Stimulated activated naive CD4-positive, alpha-beta T cell (primary cell): Measurements from ENCODE around the gene KLHL30.
"Not testable (repeated sequence)": the region's sequence is repeated elsewhere in the genome, so short reads cannot be mapped to it uniquely, and the experiment has no call there.

ENCODE experiments used
- DNase-seq, 6 experiments: peaks; one replicate each; lab custom pipeline; 2025; lab: John Stamatoyannopoulos, UW

KLHL30 gene

GRCh38 chr2:238102865-238103264 lies 35.6 kb upstream of the KLHL30 start:
- no peak for DNase-seq

- no peak for DNase-seq
Observed at GRCh38 chr2:238103465-238104225, 34.8 kb upstream of the KLHL30 start.

- no peak for DNase-seq
Observed at GRCh38 chr2:238104226-238104690, 34.2 kb upstream of the KLHL30 start.

GRCh38 chr2:238104691-238105371 lies 33.6 kb upstream of the KLHL30 start:
- no peak for DNase-seq

GRCh38 chr2:238105506-238106338 lies 32.7 kb upstream of the KLHL30 start:
- DNase-seq, result no peak

GRCh38 chr2:238106339-238106697 lies 32.1 kb upstream of the KLHL30 start:
- no peak for DNase-seq

- DNase-seq, result no peak
Observed at GRCh38 chr2:238106698-238107524, 31.6 kb upstream of the KLHL30 start.

GRCh38 chr2:238107525-238108422 lies 30.7 kb upstream of the KLHL30 start:
- no peak for DNase-seq

GRCh38 chr2:238108423-238109183 lies 29.9 kb upstream of the KLHL30 start:
- peak in 2 of 6 experiments; percentile 3 to 16 for DNase-seq

- DNase-seq, result no peak
Observed at GRCh38 chr2:238113611-238114010, 24.9 kb upstream of the KLHL30 start.

- DNase-seq, result no peak
Observed at GRCh38 chr2:238114331-238114841, 24.1 kb upstream of the KLHL30 start.

GRCh38 chr2:238114851-238115660 lies 23.4 kb upstream of the KLHL30 start:
- DNase-seq, result no peak

GRCh38 chr2:238115709-238116108 lies 22.8 kb upstream of the KLHL30 start:
- not testable (repeated sequence) for DNase-seq

- DNase-seq, result no peak
Observed at GRCh38 chr2:238116298-238117198, 21.9 kb upstream of the KLHL30 start.

- no peak for DNase-seq
Observed at GRCh38 chr2:238117199-238118154, 21.0 kb upstream of the KLHL30 start.

GRCh38 chr2:238119756-238120462 lies 18.6 kb upstream of the KLHL30 start:
- no peak for DNase-seq
